ENCODE measurements around the gene PDP2. TPM values are rescaled to one million over a fixed set of nuclear protein-coding genes. Genes with fewer than 3 reads are reported as not detected.
"Not testable (repeated sequence)": the region's sequence is repeated elsewhere in the genome, so short reads cannot be mapped to it uniquely, and the experiment has no call there.

Gene PDP2
- total and polyA plus RNA-seq, 10 of the 15 experiments (the other 5 are each of a cell fraction or from before 2014, with no cell fraction given) = 1.9 to 31.1 (median 6.2) TPM

DNA sequence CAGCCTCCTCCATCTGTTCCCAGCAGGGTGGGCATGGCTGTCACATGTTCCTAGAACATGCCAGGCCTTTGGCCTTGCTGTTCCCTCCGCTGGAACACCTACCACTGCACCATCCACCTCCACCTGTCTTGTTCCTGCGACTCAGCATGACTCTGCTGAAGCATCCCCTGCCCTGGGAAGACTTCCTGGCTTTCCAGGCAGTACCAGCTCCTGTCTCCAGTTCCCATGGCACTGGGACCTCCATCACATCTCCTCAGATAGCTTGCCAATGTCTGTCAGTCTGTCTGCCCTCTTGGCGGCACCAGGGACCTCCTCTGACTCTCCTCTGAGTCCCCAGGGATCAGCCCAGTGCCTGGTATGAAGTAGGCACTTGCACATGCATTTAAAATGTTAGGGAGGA lies 15.7 kb downstream of the PDP2 start:
- TF ChIP-seq KLF5 (IDR thresholded peaks at IDR 0.05; ENCODE audit: partially characterized antibody) (no peak), KDM1A (IDR thresholded peaks at IDR 0.05; ENCODE audit: borderline replicate concordance) (no peak), TCF3 (IDR thresholded peaks at IDR 0.05; ENCODE audit: borderline replicate concordance, insufficient read depth, low read depth, low read length) (no peak), TARDBP (IDR thresholded peaks at IDR 0.05; ENCODE audit: borderline replicate concordance) (no peak), RBBP5 (conservative IDR thresholded peaks at IDR 0.05) (no peak), WRNIP1 (IDR thresholded peaks at IDR 0.05; ENCODE audit: borderline replicate concordance, low read depth, low read length) (no peak), ZNF24 (IDR thresholded peaks at IDR 0.05) (no peak), NR2F1 (conservative IDR thresholded peaks at IDR 0.05) (no peak)
- TF ChIP-seq, protein P1, sequence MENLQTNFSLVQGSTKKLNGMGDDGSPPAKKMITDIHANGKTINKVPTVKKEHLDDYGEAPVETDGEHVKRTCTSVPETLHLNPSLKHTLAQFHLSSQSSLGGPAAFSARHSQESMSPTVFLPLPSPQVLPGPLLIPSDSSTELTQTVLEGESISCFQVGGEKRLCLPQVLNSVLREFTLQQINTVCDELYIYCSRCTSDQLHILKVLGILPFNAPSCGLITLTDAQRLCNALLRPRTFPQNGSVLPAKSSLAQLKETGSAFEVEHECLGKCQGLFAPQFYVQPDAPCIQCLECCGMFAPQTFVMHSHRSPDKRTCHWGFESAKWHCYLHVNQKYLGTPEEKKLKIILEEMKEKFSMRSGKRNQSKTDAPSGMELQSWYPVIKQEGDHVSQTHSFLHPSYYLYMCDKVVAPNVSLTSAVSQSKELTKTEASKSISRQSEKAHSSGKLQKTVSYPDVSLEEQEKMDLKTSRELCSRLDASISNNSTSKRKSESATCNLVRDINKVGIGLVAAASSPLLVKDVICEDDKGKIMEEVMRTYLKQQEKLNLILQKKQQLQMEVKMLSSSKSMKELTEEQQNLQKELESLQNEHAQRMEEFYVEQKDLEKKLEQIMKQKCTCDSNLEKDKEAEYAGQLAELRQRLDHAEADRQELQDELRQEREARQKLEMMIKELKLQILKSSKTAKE (IDR thresholded peaks at IDR 0.05; ENCODE audit: low read depth, poor library complexity, severe bottlenecking) = no peak
- TF ChIP-seq, protein P2, sequence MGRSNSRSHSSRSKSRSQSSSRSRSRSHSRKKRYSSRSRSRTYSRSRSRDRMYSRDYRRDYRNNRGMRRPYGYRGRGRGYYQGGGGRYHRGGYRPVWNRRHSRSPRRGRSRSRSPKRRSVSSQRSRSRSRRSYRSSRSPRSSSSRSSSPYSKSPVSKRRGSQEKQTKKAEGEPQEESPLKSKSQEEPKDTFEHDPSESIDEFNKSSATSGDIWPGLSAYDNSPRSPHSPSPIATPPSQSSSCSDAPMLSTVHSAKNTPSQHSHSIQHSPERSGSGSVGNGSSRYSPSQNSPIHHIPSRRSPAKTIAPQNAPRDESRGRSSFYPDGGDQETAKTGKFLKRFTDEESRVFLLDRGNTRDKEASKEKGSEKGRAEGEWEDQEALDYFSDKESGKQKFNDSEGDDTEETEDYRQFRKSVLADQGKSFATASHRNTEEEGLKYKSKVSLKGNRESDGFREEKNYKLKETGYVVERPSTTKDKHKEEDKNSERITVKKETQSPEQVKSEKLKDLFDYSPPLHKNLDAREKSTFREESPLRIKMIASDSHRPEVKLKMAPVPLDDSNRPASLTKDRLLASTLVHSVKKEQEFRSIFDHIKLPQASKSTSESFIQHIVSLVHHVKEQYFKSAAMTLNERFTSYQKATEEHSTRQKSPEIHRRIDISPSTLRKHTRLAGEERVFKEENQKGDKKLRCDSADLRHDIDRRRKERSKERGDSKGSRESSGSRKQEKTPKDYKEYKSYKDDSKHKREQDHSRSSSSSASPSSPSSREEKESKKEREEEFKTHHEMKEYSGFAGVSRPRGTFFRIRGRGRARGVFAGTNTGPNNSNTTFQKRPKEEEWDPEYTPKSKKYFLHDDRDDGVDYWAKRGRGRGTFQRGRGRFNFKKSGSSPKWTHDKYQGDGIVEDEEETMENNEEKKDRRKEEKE (IDR thresholded peaks at IDR 0.05) = no peak
- no peaks in the 10 kb centered on the region for H3K27me3 ChIP-seq (replicated peaks in 1 of 2; ENCODE audit: control insufficient read depth in 2 of 2, insufficient read depth in 2 of 2, low read length in 1 of 2)
- FAIRE-seq = no peak
- ATAC-seq = no peak
- H3K4me2 ChIP-seq (ENCODE audit: control insufficient read depth, insufficient read depth) = no peak overlapping the region
- SMC1A ChIA-PET (ENCODE audit: uncharacterized antibody, unreplicated experiment) = interaction anchor here (1.3 to 3.0 kb wide), 2 partner anchors 10 to 33 kb away, joined by 4 to 9 read pairs; no protein-coding TSS in a partner anchor
- no peak for DNase-seq (ENCODE audit: low read depth, low spot score)
- no peaks in the 10 kb centered on the region; the same call in 1 of the 2 replicates for H3K4me1 ChIP-seq (ENCODE audit: control insufficient read depth, insufficient read depth, low read length)
- no TSS peak for BruUV-seq (replicated peaks)
- in situ Hi-C loops (cut with MboI) (no loop called here), intact Hi-C loops (cut with micrococcal nuclease; ENCODE audit: unreplicated experiment) (loop anchor here (1.0 kb wide), 2 partner anchors 32 to 51 kb away; no protein-coding TSS in a partner anchor)
- H3K9ac ChIP-seq (ENCODE audit: control insufficient read depth, insufficient read depth, low read length) = no peak overlapping the region
- H3K36me3 ChIP-seq (ENCODE audit: control insufficient read depth in 2 of 2, insufficient read depth in 2 of 2, low read length in 1 of 2) = no peaks in the 10 kb centered on the region
- CTCF ChIA-PET = interaction anchor here (0.6 to 9.7 kb wide), 10 partner anchors 12 to 89 kb away, joined by 3 to 77 read pairs (median 5); partner anchors contain the start of gene RRAD
- RAD21 ChIA-PET (ENCODE audit: unreplicated experiment) = interaction anchor here (1.0 to 1.9 kb wide), 6 partner anchors 15 to 258 kb away, joined by 3 to 6 read pairs (median 4); partner anchors contain the start of gene PDP2
- POLR2A ChIA-PET = interaction anchor here (1.0 kb wide), 1 partner anchor 14 kb away, joined by 3 read pairs; no protein-coding TSS in a partner anchor
- H3K79me2 ChIP-seq (ENCODE audit: control insufficient read depth, insufficient read depth, low read length) = no peaks in the 10 kb centered on the region
- no peaks in the 10 kb centered on the region for H4K20me1 ChIP-seq (ENCODE audit: control insufficient read depth, insufficient read depth)
- H2AFZ ChIP-seq (ENCODE audit: control insufficient read depth, low read depth, low read length) = no peak overlapping the region
- no peak overlapping the region for H3K27ac ChIP-seq (ENCODE audit: control insufficient read depth, insufficient read depth)
- no peak overlapping the region for H3K4me3 ChIP-seq
- no peaks in the 10 kb centered on the region for H3K9me3 ChIP-seq (replicated peaks; ENCODE audit: control insufficient read depth, insufficient read depth, low read length)
- 54% methylated on average over 3 of the region's 3 CpGs for WGBS (ENCODE audit: insufficient coverage, insufficient replicate concordance, low lambda C conversion rate, missing lambda C conversion rate)

DNA sequence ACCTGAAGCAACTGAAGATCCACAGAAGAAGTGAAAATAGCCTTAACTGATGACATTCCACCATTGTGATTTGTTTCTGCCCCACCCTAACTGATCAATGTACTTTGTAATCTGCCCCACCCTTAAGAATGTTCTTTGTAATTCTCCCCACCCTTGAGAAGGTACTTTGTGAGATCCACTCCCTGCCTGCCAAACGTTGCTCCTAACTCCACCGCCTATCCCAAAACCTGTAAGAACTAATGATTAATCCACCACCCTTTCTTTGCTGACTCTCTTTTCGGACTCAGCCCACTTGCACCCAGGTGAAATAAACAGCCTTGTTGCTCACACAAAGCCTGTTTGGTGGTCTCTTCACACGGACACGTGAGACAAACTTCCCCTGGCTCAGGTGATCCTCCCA lies 16.4 kb downstream of the PDP2 start:
- H3K27me3 ChIP-seq (replicated peaks in 1 of 2; ENCODE audit: control insufficient read depth in 2 of 2, insufficient read depth in 2 of 2, low read length in 1 of 2); FAIRE-seq; H2AFZ ChIP-seq (ENCODE audit: control insufficient read depth, low read depth, low read length); H3K36me3 ChIP-seq (ENCODE audit: control insufficient read depth in 2 of 2, insufficient read depth in 2 of 2, low read length in 1 of 2); H3K4me3 ChIP-seq; ATAC-seq; H4K20me1 ChIP-seq (ENCODE audit: control insufficient read depth, insufficient read depth); DNase-seq (ENCODE audit: low read depth, low spot score); BruUV-seq (replicated peaks); intact Hi-C loops (cut with micrococcal nuclease; ENCODE audit: unreplicated experiment); H3K9ac ChIP-seq (ENCODE audit: control insufficient read depth, insufficient read depth, low read length); in situ Hi-C loops (cut with MboI); POLR2A ChIA-PET; H3K9me3 ChIP-seq (replicated peaks; ENCODE audit: control insufficient read depth, insufficient read depth, low read length); H3K4me1 ChIP-seq (ENCODE audit: control insufficient read depth, insufficient read depth, low read length); H3K4me2 ChIP-seq (ENCODE audit: control insufficient read depth, insufficient read depth); H3K27ac ChIP-seq (ENCODE audit: control insufficient read depth, insufficient read depth); H3K79me2 ChIP-seq (ENCODE audit: control insufficient read depth, insufficient read depth, low read length): not testable (repeated sequence)
- ChIA-PET CTCF (interaction anchor here (0.6 to 9.7 kb wide), 2 partner anchors 26 to 29 kb away, joined by 3 to 77 read pairs; partner anchors contain the start of gene RRAD), RAD21 (ENCODE audit: unreplicated experiment) (interaction anchor here (1.9 kb wide), 1 partner anchor 32 kb away, joined by 6 read pairs; no protein-coding TSS in a partner anchor), SMC1A (ENCODE audit: uncharacterized antibody, unreplicated experiment) (interaction anchor here (3.0 kb wide), 1 partner anchor 32 kb away, joined by 9 read pairs; no protein-coding TSS in a partner anchor)
- WGBS (ENCODE audit: insufficient coverage, insufficient replicate concordance, low lambda C conversion rate, missing lambda C conversion rate) = 41% methylated on average over 5 of the region's 5 CpGs

Data from GM12878 (cell line).